ENCODE results near the gene TRA2A.

- 0 out of 2 replicates have a peak, but pooled peaks have one; percentile 13 for TF ChIP-seq HOXA5 (CRISPR knock-in tag; IDR thresholded peaks at IDR 0.05)
- no peak for TF ChIP-seq CREB1 (IDR thresholded peaks at IDR 0.05)
- peak; percentile 73 for TF ChIP-seq CREB1 (CRISPR knock-in tag; IDR thresholded peaks at IDR 0.05)
- TF ChIP-seq SP5 (CRISPR knock-in tag; IDR thresholded peaks at IDR 0.05; ENCODE audit: borderline replicate concordance, low read depth) = no peak
- no peak for TF ChIP-seq RXRA (CRISPR knock-in tag; IDR thresholded peaks at IDR 0.05)
- peak; percentile 91; the same call in 1 of the 2 replicates for TF ChIP-seq MAZ (IDR thresholded peaks at IDR 0.05; ENCODE audit: borderline replicate concordance, low read depth, low read length)
- peak; percentile 33 for TF ChIP-seq MAZ (CRISPR knock-in tag; IDR thresholded peaks at IDR 0.05; ENCODE audit: low read depth)
- no peak for TF ChIP-seq ARNT (IDR thresholded peaks at IDR 0.05)
- no peak for TF ChIP-seq CTCF (CRISPR knock-in tag; IDR thresholded peaks at IDR 0.05)
- TF ChIP-seq KLF12 (CRISPR knock-in tag; IDR thresholded peaks at IDR 0.05; ENCODE audit: borderline replicate concordance) = no peak
Observed at GRCh38 chr7:23470330-23471105, 61.3 kb downstream of the TRA2A start, which contains the start of gene IGF2BP3.

Data from HepG2 (cell line).